Nephron (organoid): ENCODE data around the gene IGF1R.

Experiments used
- H3K27ac Mint-ChIP-seq, 3 experiments: 2 replicates each; pipeline ENCODE4 v1.8.0; 2020; ENCODE audit warnings: mixed read lengths in 3 of 3, mild to moderate bottlenecking in 2 of 3, moderate library complexity in 1 of 3
- H3K27me3 Mint-ChIP-seq: 2 replicates; pipeline ENCODE4 v1.8.0; 2021; ENCODE audit warnings: low read depth, mild to moderate bottlenecking, moderate library complexity, mixed read lengths
- H3K36me3 Mint-ChIP-seq: 2 replicates; pipeline ENCODE4 v1.8.0; 2020; ENCODE audit warnings: low read depth, mixed read lengths
- H3K4me1 Mint-ChIP-seq: 2 replicates; pipeline ENCODE4 v1.8.0; 2020; ENCODE audit warnings: mixed read lengths
- H3K4me3 Mint-ChIP-seq, 3 experiments: 2 replicates each; pipeline ENCODE4 v1.8.0; 2020; ENCODE audit warnings: mild to moderate bottlenecking in 3 of 3, mixed read lengths in 3 of 3, moderate library complexity in 2 of 3
- H3K9me3 Mint-ChIP-seq: 2 replicates; pipeline ENCODE4 v1.8.0; 2020; ENCODE audit warnings: mixed read lengths
- TF ChIP-seq, protein P1 (sequence below), 3 experiments: fragments of 200-600 bp; sonication (generic); IDR thresholded peaks; one replicate each; pipeline ENCODE4 v1.5.0; 2021; ENCODE audit warnings: antibody characterized with exemption in 3 of 3; ENCODE audit not compliant: unreplicated experiment in 3 of 3

IGF1R gene

DNA sequence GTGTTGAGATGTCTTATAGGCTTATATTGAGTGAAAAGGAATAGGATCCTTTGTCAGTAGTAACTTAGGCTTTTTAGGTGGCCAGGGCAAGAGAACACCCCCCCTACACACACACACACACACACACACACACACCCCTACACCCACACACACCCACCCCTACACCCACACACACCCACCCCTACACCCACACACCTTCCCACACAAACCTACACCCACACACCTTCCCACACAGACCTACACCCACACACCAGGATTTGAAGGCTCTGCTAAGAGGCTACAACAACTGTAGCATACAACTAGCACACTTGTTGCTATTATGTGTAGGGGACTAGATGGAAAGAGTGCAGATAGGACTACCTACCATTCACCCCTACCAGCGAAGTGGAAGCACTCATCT, 186.6 kb downstream of the IGF1R start:
- no peaks in the 10 kb centered on the region for H3K27me3 Mint-ChIP-seq
- peak overlapping the region in 1 of 3 experiments; percentile 19 for H3K27ac Mint-ChIP-seq
- peaks cover 43% of the 10 kb centered on the region for H3K4me1 Mint-ChIP-seq
- no peak overlapping the region for H3K4me3 Mint-ChIP-seq
- H3K9me3 Mint-ChIP-seq, result peaks cover 36% of the 10 kb centered on the region
- peaks cover 55% of the 10 kb centered on the region for H3K36me3 Mint-ChIP-seq
- TF ChIP-seq, protein P1, sequence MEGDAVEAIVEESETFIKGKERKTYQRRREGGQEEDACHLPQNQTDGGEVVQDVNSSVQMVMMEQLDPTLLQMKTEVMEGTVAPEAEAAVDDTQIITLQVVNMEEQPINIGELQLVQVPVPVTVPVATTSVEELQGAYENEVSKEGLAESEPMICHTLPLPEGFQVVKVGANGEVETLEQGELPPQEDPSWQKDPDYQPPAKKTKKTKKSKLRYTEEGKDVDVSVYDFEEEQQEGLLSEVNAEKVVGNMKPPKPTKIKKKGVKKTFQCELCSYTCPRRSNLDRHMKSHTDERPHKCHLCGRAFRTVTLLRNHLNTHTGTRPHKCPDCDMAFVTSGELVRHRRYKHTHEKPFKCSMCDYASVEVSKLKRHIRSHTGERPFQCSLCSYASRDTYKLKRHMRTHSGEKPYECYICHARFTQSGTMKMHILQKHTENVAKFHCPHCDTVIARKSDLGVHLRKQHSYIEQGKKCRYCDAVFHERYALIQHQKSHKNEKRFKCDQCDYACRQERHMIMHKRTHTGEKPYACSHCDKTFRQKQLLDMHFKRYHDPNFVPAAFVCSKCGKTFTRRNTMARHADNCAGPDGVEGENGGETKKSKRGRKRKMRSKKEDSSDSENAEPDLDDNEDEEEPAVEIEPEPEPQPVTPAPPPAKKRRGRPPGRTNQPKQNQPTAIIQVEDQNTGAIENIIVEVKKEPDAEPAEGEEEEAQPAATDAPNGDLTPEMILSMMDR (IDR thresholded peaks at IDR 0.05; ENCODE audit: unreplicated experiment in 3 of 3), result no peak

DNA sequence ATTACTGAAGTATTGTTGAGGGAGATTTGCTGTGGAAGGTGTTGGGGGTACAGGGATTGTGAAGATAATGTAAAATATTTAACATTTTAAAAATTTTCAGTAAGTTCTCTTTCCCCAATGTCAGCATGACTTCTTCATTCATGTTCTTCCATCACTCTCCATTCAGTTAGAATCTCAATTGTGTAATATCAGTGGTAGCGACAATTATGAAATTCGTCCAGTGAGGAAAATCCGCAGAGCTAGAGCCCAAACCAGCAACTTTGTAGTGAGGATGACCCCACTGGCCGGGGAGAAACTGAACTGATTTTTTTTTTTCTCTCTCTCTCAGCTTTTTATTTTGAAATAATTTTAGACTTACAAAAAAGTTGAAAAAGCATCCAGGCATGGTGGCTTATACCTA, 187.5 kb downstream of the IGF1R start:
- H3K9me3 Mint-ChIP-seq, result peaks cover 27% of the 10 kb centered on the region
- H3K27ac Mint-ChIP-seq, result no peak overlapping the region
- peaks cover 47% of the 10 kb centered on the region for H3K4me1 Mint-ChIP-seq
- TF ChIP-seq, protein P1 (IDR thresholded peaks at IDR 0.05; ENCODE audit: unreplicated experiment in 3 of 3), result no peak
- peaks cover 47% of the 10 kb centered on the region for H3K36me3 Mint-ChIP-seq
- no peak overlapping the region for H3K4me3 Mint-ChIP-seq
- no peaks in the 10 kb centered on the region for H3K27me3 Mint-ChIP-seq

DNA sequence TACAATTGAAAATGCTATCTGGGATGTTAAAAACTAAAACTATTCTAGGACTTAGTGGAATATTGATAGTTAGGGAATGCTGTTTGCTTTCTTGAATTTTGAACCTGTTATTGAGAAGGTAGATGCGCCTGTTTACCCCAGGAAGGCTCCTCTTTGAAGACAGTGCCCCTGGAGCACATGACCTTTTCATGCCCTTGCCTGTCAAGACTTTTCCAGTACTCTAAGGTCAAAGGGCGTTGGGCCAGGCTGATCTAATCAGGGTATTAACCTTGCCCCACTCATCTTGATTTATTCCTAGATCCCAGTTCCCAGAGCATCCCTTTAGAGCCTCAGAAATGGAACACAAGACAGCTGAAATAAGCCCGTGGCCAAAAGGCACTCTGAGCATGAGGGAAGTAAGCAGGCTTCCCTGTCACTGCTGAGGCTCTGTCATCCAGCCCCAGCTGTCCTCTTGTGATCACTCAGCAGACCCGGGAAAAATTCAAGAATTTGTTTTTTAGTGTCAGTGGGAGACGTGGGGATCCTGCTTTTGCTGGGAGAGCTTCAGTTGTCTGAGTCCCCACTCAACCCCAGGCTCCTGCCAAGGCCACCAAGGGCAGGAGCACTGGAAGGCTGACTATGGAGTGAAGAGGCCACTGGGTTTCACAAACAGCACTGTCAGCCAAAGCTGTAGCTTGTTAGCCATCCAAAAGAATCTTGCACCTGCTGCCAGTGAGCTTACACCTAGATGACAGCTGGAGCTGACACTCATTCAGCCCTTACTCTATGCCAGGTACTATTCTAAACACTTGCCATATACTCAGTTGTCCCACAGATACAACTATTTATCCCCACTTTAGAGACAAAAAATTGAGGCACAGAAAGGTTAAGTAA, 190.3 kb downstream of the IGF1R start:
- Mint-ChIP-seq H3K36me3 (peaks cover 21% of the 10 kb centered on the region), H3K9me3 (peaks cover 4% of the 10 kb centered on the region), H3K4me1 (peaks cover 68% of the 10 kb centered on the region), H3K4me3 (no peak overlapping the region), H3K27ac (peak overlapping the region; percentile 38 to 61 (median 59)), H3K27me3 (no peaks in the 10 kb centered on the region)
- TF ChIP-seq, protein P1 (IDR thresholded peaks at IDR 0.05; ENCODE audit: unreplicated experiment in 3 of 3), result no peak

DNA sequence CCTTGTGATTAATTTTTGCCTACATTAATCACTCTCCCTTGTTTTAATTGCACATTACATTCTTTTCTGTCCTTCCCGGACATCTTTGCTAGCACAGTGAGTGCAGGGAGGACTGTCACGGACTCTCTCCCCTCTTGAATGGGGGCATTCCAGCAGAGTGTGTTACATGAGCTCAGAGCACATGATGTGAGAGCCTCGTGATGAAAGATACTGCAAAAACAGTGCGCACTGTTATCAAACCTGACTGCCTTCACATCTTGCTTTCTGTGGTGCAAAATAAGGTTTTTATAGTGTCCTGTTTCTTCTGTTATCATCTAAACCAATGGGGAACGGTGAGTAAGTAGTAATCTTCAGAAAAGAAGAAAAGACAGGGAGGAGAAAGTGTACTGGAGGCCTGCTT, 191.7 kb downstream of the IGF1R start:
- no peaks in the 10 kb centered on the region for H3K9me3 Mint-ChIP-seq
- H3K4me1 Mint-ChIP-seq, result peaks cover 74% of the 10 kb centered on the region
- peaks cover 13% of the 10 kb centered on the region for H3K36me3 Mint-ChIP-seq
- H3K27ac Mint-ChIP-seq, result peak overlapping the region; percentile 8 to 22 (median 12)
- H3K27me3 Mint-ChIP-seq, result no peaks in the 10 kb centered on the region
- H3K4me3 Mint-ChIP-seq, result no peak overlapping the region
- TF ChIP-seq, protein P1 (IDR thresholded peaks at IDR 0.05; ENCODE audit: unreplicated experiment in 3 of 3), result no peak

- Mint-ChIP-seq H3K9me3 (no peaks in the 10 kb centered on the region), H3K4me1 (peaks cover 75% of the 10 kb centered on the region), H3K4me3 (no peak overlapping the region), H3K27me3 (no peaks in the 10 kb centered on the region), H3K36me3 (peaks cover 7% of the 10 kb centered on the region), H3K27ac (peak overlapping the region; percentile 35 to 62 (median 38))
- TF ChIP-seq, protein P1 (IDR thresholded peaks at IDR 0.05; ENCODE audit: unreplicated experiment in 3 of 3), result no peak
Measured at GRCh38 chr15:98841419-98841970, 193.2 kb downstream of the IGF1R start.
